NCI-H2196 (cell line): ENCODE results near the gene MRPL9.

Source experiments
- DNase-seq: peaks from one replicate; lab custom pipeline; 2025; ENCODE audit not compliant: unreplicated experiment; lab: John Stamatoyannopoulos, UW

The MRPL9 gene

GRCh38 chr1:151713044-151713443 lies 50.3 kb downstream of the MRPL9 start:
- DNase-seq: no peak

DNA sequence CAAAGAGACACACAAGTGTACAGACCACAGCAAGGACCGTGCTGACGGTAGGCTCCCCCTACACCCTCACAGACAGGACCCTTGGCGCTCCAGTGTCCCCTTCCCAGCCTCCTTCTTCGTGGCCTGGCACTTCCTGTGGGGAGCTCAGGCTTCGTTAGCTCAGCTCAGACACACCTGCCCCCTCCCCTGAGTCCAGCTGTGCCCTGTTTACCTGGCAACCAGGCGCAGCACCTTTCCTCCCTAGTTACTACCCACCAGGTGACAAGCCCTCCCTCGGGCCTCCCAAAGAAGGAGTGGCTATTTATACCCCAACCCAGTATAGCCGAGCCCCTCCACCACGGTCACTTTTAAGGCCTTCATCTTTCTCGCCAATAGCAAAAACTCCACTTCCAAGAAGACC lies 51.3 kb downstream of the MRPL9 start:
- no peak for DNase-seq

DNA sequence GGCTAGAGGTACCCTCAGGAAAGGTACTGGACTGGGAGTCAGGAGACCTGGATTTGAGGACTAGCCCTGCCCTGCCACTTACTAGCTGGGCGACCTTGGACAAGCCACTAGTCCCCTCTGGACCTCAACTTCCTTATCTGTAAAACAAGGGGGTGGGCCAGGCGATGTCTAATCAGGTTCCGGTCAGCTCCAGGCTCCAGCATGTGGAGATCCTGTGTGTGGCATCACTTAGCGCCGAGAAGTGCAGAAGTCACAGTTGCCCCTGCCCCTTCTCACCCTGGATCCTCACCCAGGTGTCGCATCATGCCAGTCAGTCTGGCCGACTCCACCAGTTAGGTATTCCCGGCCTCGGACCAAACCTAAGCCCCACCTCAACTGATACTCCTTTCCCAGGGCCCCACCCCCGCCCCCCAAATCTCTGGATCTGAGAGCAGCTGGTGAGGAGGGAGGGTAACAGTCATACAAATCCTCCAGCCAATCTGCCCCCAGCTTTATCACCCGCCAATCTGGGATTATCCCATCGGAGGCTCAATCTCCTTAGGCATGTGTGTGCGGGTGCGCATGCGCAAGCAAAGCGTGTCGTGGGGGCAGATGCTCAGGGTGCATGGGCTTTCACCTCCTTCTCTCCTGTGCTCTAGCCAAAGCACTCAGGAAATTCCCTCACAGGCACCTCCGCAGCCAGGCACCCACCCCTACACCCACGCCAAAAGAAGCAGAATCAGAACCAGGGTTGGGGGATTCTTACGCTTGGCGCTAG lies 52.1 kb downstream of the MRPL9 start:
- no peak for DNase-seq

DNA sequence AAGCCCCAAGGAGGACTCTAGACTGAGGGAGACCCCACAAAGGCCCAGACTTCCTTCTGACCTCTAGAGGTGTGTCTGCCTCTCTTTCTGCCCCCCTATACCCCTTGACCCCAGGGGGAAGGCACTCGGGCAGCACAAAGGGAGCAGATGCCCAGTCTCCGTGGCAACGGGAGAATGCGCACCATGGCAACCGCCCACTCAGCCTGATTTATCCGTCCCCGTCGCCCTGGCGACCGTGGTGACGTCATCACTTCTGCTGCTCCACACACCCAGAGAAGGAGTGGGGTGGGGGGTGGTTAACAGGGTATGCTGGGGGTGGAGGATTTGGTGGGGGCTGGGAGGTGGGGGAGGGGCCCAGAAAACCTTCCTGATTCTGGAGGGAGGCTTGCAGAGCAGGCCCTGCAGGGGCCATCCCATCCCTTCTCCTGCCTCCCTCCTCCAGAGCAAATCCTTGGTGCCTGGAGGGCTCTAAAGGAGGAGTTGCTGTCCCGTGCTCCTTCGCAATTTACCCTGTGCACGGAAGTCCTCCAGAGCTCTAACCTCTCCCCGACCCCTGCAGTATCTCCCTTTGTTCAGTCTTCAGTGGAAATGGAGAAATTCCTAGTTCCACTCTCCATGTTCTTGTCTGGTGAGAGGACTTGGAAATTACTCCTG lies 53.0 kb downstream of the MRPL9 start:
- DNase-seq: peak; percentile 72
